Stimulated activated CD8-positive, alpha-beta memory T cell treated with anti-CD3 and anti-CD28 coated beads, Interleukin-15, amount 100 ng/mL, for 1 hour (primary cell): ENCODE results near the gene LRP1B.
"Not testable (repeated sequence)": the region's sequence is repeated elsewhere in the genome, so short reads cannot be mapped to it uniquely, and the experiment has no call there.

Experiments
- DNase-seq: peaks from one replicate; pipeline ENCODE4 v3.0.0-alpha.2; 2020; ENCODE audit warnings: low read depth

Gene LRP1B

GRCh38 chr2:142100970-142101369 lies 29.8 kb downstream of the LRP1B start:
- DNase-seq = no peak

GRCh38 chr2:142100139-142100873 lies 30.5 kb downstream of the LRP1B start:
- no peak for DNase-seq

GRCh38 chr2:142097711-142098110 lies 33.1 kb downstream of the LRP1B start:
- no peak for DNase-seq

GRCh38 chr2:142095647-142096046 lies 35.2 kb downstream of the LRP1B start:
- DNase-seq = no peak

GRCh38 chr2:142094233-142094632 lies 36.6 kb downstream of the LRP1B start:
- no peak for DNase-seq

GRCh38 chr2:142088058-142088568 lies 42.7 kb downstream of the LRP1B start:
- DNase-seq = no peak

GRCh38 chr2:142087585-142087984 lies 43.2 kb downstream of the LRP1B start:
- not testable (repeated sequence) for DNase-seq

- DNase-seq = no peak
These were observed 48.4 kb downstream of the LRP1B start for GRCh38 chr2:142082368-142082767.

GRCh38 chr2:142076317-142076716 lies 54.5 kb downstream of the LRP1B start:
- DNase-seq = no peak

- no peak for DNase-seq
These were observed 55.0 kb downstream of the LRP1B start for GRCh38 chr2:142075826-142076225.

- DNase-seq = no peak
These were observed 61.4 kb downstream of the LRP1B start for GRCh38 chr2:142069251-142069888.

- no peak for DNase-seq
These were observed 65.1 kb downstream of the LRP1B start for GRCh38 chr2:142065700-142066099.

- DNase-seq = no peak
These were observed 65.7 kb downstream of the LRP1B start for GRCh38 chr2:142065156-142065555.

GRCh38 chr2:142061733-142062132 lies 69.1 kb downstream of the LRP1B start:
- DNase-seq = no peak

- no peak for DNase-seq
These were observed 72.7 kb downstream of the LRP1B start for GRCh38 chr2:142058149-142058548.

- DNase-seq = no peak
These were observed 74.0 kb downstream of the LRP1B start for GRCh38 chr2:142056784-142057183.

GRCh38 chr2:142052220-142052863 lies 78.5 kb downstream of the LRP1B start:
- DNase-seq = no peak

- no peak for DNase-seq
These were observed 82.2 kb downstream of the LRP1B start for GRCh38 chr2:142048581-142048980.

- no peak for DNase-seq
These were observed 85.2 kb downstream of the LRP1B start for GRCh38 chr2:142045641-142046040.

- DNase-seq = no peak
These were observed 86.6 kb downstream of the LRP1B start for GRCh38 chr2:142044197-142044596.

- DNase-seq = no peak
These were observed 88.1 kb downstream of the LRP1B start for GRCh38 chr2:142042536-142043199.

- DNase-seq = no peak
These were observed 88.8 kb downstream of the LRP1B start for GRCh38 chr2:142041996-142042395.

GRCh38 chr2:142041105-142041504 lies 89.7 kb downstream of the LRP1B start:
- DNase-seq = no peak
